SK-N-SH (cell line): Measurements from ENCODE around the gene LRP1-AS.

Source experiments
- EP300 ChIP-seq, 2 experiments: IDR thresholded peaks; 2 replicates each; pipeline versions ENCODE4 v1.4.0 to v1.6.1; 2012; ENCODE audit warnings: borderline replicate concordance in 1 of 2, low read depth in 1 of 2, low read length in 1 of 2
- FOSL2 ChIP-seq: IDR thresholded peaks from 2 replicates; pipeline ENCODE4 v1.4.0; 2012; ENCODE audit warnings: low read depth, mild to moderate bottlenecking, moderate library complexity, borderline replicate concordance
- FOXJ3 ChIP-seq: sonication (generic); formaldehyde crosslinking; IDR thresholded peaks from 2 replicates; pipeline ENCODE4 v1.5.1; 2020; ENCODE audit warnings: mild to moderate bottlenecking, missing genetic modification reagents
- FOXM1 ChIP-seq: IDR thresholded peaks from 2 replicates; pipeline ENCODE4 v1.4.0; 2012; ENCODE audit warnings: low read depth, mild to moderate bottlenecking
- GABPA ChIP-seq: IDR thresholded peaks from 2 replicates; pipeline ENCODE4 v1.4.0; 2012; ENCODE audit warnings: low read depth, mild to moderate bottlenecking
- NRF1 ChIP-seq: IDR thresholded peaks from 2 replicates; pipeline ENCODE4 v1.6.1; 2012; ENCODE audit warnings: low read depth, mild to moderate bottlenecking, low read length
- POLR2AphosphoS5 ChIP-seq: IDR thresholded peaks from 2 replicates; pipeline ENCODE4 v1.6.1; 2012; ENCODE audit warnings: low read depth, low read length
- RAD21 ChIP-seq: IDR thresholded peaks from 2 replicates; pipeline ENCODE4 v1.6.1; 2012; ENCODE audit warnings: mild to moderate bottlenecking, low read length
- TEAD4 ChIP-seq: IDR thresholded peaks from 2 replicates; pipeline ENCODE4 v1.4.0; 2012; ENCODE audit warnings: mild to moderate bottlenecking, borderline replicate concordance; ENCODE audit not compliant: insufficient read depth
- YY1 ChIP-seq: IDR thresholded peaks from 2 replicates; pipeline ENCODE4 v1.4.0; 2012; ENCODE audit warnings: low read depth, mild to moderate bottlenecking
- TF ChIP-seq, protein P1 (sequence below): fragments of 200-600 bp; sonication (generic); IDR thresholded peaks from 2 replicates; pipeline ENCODE4 v1.6.1; 2017; ENCODE audit warnings: antibody characterized with exemption, mild to moderate bottlenecking, moderate library complexity
- TF ChIP-seq, protein P2 (sequence below): IDR thresholded peaks from 2 replicates; pipeline ENCODE4 v1.6.1; 2012; ENCODE audit warnings: mild to moderate bottlenecking, low read depth, low read length, moderate library complexity
- TF ChIP-seq, protein P3 (sequence below): fragments of 150-350 bp; IDR thresholded peaks from 2 replicates; pipeline ENCODE4 v1.6.1; 2016; ENCODE audit warnings: mild to moderate bottlenecking, low read depth, low read length
- TF ChIP-seq, protein P4 (sequence below): IDR thresholded peaks from 2 replicates; pipeline ENCODE4 v1.4.0; 2012; ENCODE audit warnings: low read depth

DNA sequence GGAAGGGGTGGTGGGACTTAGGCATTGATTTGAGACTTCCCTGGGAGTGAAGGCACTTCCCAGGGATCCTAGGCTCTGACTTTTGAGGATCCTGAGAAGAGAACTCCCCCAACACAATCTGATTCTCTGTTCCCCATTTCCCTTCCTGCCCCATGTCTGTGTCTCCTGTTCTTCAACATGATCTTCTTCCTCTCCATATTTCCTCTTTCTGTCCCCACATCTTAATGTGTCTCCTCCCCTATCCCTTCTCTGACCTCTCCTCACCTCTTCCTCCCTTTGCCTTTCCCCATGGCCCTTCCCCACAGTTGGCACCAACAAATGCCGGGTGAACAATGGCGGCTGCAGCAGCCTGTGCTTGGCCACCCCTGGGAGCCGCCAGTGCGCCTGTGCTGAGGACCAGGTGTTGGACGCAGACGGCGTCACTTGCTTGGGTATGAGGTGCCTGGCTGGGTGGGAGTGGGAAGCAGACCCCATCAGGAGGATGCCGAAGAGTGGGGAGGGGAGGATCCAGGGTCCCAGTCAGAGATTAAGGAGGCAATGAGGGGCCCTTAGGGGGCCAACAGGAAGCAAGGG is 15.2 kb upstream of the LRP1-AS start:
- no peak for TF ChIP-seq EP300 (IDR thresholded peaks at IDR 0.05; ENCODE audit: borderline replicate concordance in 1 of 2, low read depth in 1 of 2, low read length in 1 of 2)
- TF ChIP-seq, protein P1, sequence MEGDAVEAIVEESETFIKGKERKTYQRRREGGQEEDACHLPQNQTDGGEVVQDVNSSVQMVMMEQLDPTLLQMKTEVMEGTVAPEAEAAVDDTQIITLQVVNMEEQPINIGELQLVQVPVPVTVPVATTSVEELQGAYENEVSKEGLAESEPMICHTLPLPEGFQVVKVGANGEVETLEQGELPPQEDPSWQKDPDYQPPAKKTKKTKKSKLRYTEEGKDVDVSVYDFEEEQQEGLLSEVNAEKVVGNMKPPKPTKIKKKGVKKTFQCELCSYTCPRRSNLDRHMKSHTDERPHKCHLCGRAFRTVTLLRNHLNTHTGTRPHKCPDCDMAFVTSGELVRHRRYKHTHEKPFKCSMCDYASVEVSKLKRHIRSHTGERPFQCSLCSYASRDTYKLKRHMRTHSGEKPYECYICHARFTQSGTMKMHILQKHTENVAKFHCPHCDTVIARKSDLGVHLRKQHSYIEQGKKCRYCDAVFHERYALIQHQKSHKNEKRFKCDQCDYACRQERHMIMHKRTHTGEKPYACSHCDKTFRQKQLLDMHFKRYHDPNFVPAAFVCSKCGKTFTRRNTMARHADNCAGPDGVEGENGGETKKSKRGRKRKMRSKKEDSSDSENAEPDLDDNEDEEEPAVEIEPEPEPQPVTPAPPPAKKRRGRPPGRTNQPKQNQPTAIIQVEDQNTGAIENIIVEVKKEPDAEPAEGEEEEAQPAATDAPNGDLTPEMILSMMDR: no peak
- TF ChIP-seq, protein P2, sequence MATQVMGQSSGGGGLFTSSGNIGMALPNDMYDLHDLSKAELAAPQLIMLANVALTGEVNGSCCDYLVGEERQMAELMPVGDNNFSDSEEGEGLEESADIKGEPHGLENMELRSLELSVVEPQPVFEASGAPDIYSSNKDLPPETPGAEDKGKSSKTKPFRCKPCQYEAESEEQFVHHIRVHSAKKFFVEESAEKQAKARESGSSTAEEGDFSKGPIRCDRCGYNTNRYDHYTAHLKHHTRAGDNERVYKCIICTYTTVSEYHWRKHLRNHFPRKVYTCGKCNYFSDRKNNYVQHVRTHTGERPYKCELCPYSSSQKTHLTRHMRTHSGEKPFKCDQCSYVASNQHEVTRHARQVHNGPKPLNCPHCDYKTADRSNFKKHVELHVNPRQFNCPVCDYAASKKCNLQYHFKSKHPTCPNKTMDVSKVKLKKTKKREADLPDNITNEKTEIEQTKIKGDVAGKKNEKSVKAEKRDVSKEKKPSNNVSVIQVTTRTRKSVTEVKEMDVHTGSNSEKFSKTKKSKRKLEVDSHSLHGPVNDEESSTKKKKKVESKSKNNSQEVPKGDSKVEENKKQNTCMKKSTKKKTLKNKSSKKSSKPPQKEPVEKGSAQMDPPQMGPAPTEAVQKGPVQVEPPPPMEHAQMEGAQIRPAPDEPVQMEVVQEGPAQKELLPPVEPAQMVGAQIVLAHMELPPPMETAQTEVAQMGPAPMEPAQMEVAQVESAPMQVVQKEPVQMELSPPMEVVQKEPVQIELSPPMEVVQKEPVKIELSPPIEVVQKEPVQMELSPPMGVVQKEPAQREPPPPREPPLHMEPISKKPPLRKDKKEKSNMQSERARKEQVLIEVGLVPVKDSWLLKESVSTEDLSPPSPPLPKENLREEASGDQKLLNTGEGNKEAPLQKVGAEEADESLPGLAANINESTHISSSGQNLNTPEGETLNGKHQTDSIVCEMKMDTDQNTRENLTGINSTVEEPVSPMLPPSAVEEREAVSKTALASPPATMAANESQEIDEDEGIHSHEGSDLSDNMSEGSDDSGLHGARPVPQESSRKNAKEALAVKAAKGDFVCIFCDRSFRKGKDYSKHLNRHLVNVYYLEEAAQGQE: no peak
- TF ChIP-seq TEAD4: no peak
- no peak for TF ChIP-seq POLR2AphosphoS5
- TF ChIP-seq NRF1: no peak
- TF ChIP-seq GABPA: no peak
- no peak for TF ChIP-seq YY1
- TF ChIP-seq, protein P3, sequence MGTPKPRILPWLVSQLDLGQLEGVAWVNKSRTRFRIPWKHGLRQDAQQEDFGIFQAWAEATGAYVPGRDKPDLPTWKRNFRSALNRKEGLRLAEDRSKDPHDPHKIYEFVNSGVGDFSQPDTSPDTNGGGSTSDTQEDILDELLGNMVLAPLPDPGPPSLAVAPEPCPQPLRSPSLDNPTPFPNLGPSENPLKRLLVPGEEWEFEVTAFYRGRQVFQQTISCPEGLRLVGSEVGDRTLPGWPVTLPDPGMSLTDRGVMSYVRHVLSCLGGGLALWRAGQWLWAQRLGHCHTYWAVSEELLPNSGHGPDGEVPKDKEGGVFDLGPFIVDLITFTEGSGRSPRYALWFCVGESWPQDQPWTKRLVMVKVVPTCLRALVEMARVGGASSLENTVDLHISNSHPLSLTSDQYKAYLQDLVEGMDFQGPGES: no peak
- no peak for TF ChIP-seq FOSL2
- no peak for TF ChIP-seq RAD21
- TF ChIP-seq FOXM1: no peak
- TF ChIP-seq FOXJ3 (CRISPR knock-in tag): no peak
- TF ChIP-seq, protein P4, sequence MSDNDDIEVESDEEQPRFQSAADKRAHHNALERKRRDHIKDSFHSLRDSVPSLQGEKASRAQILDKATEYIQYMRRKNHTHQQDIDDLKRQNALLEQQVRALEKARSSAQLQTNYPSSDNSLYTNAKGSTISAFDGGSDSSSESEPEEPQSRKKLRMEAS: no peak
